ENCODE measurements around the gene MYLK. TPM values are rescaled to one million over a fixed set of nuclear protein-coding genes. Genes with fewer than 3 reads are reported as not detected.

MYLK gene
- polyA plus RNA-seq, 3 donors = 0.35 to 1.3 (median 0.51) TPM

GRCh38 chr3:123632161-123632655 is 251.9 kb downstream of the MYLK start:
- DNase-seq = no peak
- intact Hi-C loops (cut with micrococcal nuclease) = no loop called here
- no peaks in the 10 kb centered on the region for H4K20me1 ChIP-seq (ENCODE audit: insufficient read depth, low read length)
- H3K27ac ChIP-seq (ENCODE audit: low read depth in 1 of 2, low read length in 2 of 2) = no peak overlapping the region
- peaks cover 0 to 5% (median 0%) of the 10 kb centered on the region in 7 donors for H3K9me3 Mint-ChIP-seq
- H3K9me3 ChIP-seq (replicated peaks in 1 of 2; ENCODE audit: control insufficient read depth in 1 of 2, insufficient read depth in 1 of 2, low read length in 2 of 2) = no peaks in the 10 kb centered on the region
- H2AFZ ChIP-seq (ENCODE audit: insufficient read depth, low read depth, low read length, poor library complexity, severe bottlenecking) = no peak overlapping the region
- H3K4me3 Mint-ChIP-seq = no peak overlapping the region
- no peaks in the 10 kb centered on the region for H3K36me3 ChIP-seq (replicated peaks in 1 of 2; ENCODE audit: control insufficient read depth in 1 of 2, insufficient read depth in 2 of 2, low read length in 2 of 2)
- peaks cover 13% of the 10 kb centered on the region for H3K4me1 Mint-ChIP-seq
- no peaks in the 10 kb centered on the region for H3K27me3 ChIP-seq (ENCODE audit: control insufficient read depth in 2 of 2, insufficient read depth in 2 of 2, low read length in 2 of 2)
- TF ChIP-seq, protein P1, sequence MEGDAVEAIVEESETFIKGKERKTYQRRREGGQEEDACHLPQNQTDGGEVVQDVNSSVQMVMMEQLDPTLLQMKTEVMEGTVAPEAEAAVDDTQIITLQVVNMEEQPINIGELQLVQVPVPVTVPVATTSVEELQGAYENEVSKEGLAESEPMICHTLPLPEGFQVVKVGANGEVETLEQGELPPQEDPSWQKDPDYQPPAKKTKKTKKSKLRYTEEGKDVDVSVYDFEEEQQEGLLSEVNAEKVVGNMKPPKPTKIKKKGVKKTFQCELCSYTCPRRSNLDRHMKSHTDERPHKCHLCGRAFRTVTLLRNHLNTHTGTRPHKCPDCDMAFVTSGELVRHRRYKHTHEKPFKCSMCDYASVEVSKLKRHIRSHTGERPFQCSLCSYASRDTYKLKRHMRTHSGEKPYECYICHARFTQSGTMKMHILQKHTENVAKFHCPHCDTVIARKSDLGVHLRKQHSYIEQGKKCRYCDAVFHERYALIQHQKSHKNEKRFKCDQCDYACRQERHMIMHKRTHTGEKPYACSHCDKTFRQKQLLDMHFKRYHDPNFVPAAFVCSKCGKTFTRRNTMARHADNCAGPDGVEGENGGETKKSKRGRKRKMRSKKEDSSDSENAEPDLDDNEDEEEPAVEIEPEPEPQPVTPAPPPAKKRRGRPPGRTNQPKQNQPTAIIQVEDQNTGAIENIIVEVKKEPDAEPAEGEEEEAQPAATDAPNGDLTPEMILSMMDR (IDR thresholded peaks at IDR 0.05) = no peak
- no peaks in the 10 kb centered on the region for H3K79me2 ChIP-seq (ENCODE audit: insufficient read depth, low read length)
- peaks cover 4 to 9% of the 10 kb centered on the region in 2 donors for H3K4me1 ChIP-seq (ENCODE audit: control insufficient read depth in 1 of 2, insufficient read depth in 2 of 2, low read length in 2 of 2)
- peak overlapping the region in 1 of 7 donors; percentile 2 for H3K27ac Mint-ChIP-seq
- H3K27me3 Mint-ChIP-seq (ENCODE audit: low read depth in 3 of 3) = peaks cover 0 to 3% (median 0%) of the 10 kb centered on the region in 3 donors
- 65% methylated on average over 5 of the region's 6 CpGs for WGBS (ENCODE audit: insufficient coverage)
- no peak overlapping the region for H3K4me2 ChIP-seq (replicated peaks; ENCODE audit: extremely low read depth, low read length, poor library complexity, severe bottlenecking)
- no peak overlapping the region for H3K4me3 ChIP-seq (replicated peaks in 1 of 3; ENCODE audit: low read depth in 2 of 3, low read length in 3 of 3)
- H3K36me3 Mint-ChIP-seq = peaks cover 0 to 6% of the 10 kb centered on the region in 2 donors
- H3K9ac ChIP-seq (ENCODE audit: insufficient read depth, low read length, poor library complexity, severe bottlenecking) = no peak overlapping the region

DNA sequence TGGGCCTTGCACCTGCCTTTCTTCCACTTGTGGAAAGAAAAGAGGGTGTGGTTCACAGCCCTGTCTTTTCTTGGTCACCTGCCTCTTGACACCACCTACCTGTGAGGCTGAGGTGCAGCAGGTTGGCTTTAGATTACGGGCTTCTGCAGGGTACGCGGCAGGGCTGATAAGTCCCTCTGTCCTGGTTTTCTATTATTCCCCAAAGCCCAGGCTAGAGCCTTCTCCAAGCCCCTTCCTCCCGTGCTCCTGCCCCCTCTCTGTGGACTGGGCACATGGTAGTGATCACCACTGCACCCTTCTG is 254.4 kb downstream of the MYLK start:
- no peaks in the 10 kb centered on the region for H3K27me3 ChIP-seq (ENCODE audit: control insufficient read depth in 2 of 2, insufficient read depth in 2 of 2, low read length in 2 of 2)
- H3K4me2 ChIP-seq (replicated peaks; ENCODE audit: extremely low read depth, low read length, poor library complexity, severe bottlenecking) = no peak overlapping the region
- H3K9ac ChIP-seq (ENCODE audit: insufficient read depth, low read length, poor library complexity, severe bottlenecking) = no peak overlapping the region
- H2AFZ ChIP-seq (ENCODE audit: insufficient read depth, low read depth, low read length, poor library complexity, severe bottlenecking) = no peak overlapping the region
- no peak overlapping the region for H3K4me3 ChIP-seq (replicated peaks in 1 of 3; ENCODE audit: low read depth in 2 of 3, low read length in 3 of 3)
- H3K9me3 ChIP-seq (replicated peaks in 1 of 2; ENCODE audit: control insufficient read depth in 1 of 2, insufficient read depth in 1 of 2, low read length in 2 of 2) = no peaks in the 10 kb centered on the region
- 100% methylated on average over 3 of the region's 4 CpGs for WGBS (ENCODE audit: insufficient coverage)
- no peak for DNase-seq
- peaks cover 10% of the 10 kb centered on the region for H3K4me1 Mint-ChIP-seq
- H3K36me3 ChIP-seq (replicated peaks in 1 of 2; ENCODE audit: control insufficient read depth in 1 of 2, insufficient read depth in 2 of 2, low read length in 2 of 2) = no peaks in the 10 kb centered on the region
- peaks cover 3 to 5% of the 10 kb centered on the region in 2 donors for H3K4me1 ChIP-seq (ENCODE audit: control insufficient read depth in 1 of 2, insufficient read depth in 2 of 2, low read length in 2 of 2)
- no peaks in the 10 kb centered on the region for H4K20me1 ChIP-seq (ENCODE audit: insufficient read depth, low read length)
- peaks cover 0 to 6% of the 10 kb centered on the region in 2 donors for H3K36me3 Mint-ChIP-seq
- H3K79me2 ChIP-seq (ENCODE audit: insufficient read depth, low read length) = no peaks in the 10 kb centered on the region
- intact Hi-C loops (cut with micrococcal nuclease) = no loop called here
- no peak overlapping the region for H3K27ac Mint-ChIP-seq
- no peak overlapping the region for H3K4me3 Mint-ChIP-seq
- TF ChIP-seq, protein P1 (IDR thresholded peaks at IDR 0.05) = no peak
- peaks cover 0 to 4% (median 3%) of the 10 kb centered on the region in 3 donors for H3K27me3 Mint-ChIP-seq (ENCODE audit: low read depth in 3 of 3)
- no peak overlapping the region for H3K27ac ChIP-seq (ENCODE audit: low read depth in 1 of 2, low read length in 2 of 2)
- peaks cover 0 to 5% (median 0%) of the 10 kb centered on the region in 7 donors for H3K9me3 Mint-ChIP-seq

Measured in CD14-positive monocyte (primary cell).